H7 (cell line): ENCODE data around the gene TTC21A. TPM values are rescaled to one million over a fixed set of nuclear protein-coding genes. Genes with fewer than 3 reads are reported as not detected.
A peak's percentile ranks its signal among the peaks of the same experiment; 100 is the strongest.

ENCODE experiments used
- DNase-seq: peaks from one replicate; pipeline ENCODE4 v3.0.0; 2012
- H3K27me3 ChIP-seq: 2 replicates; pipeline ENCODE4 v1.6.0; 2011; ENCODE audit warnings: mild to moderate bottlenecking, low read length; ENCODE audit not compliant: control insufficient read depth, insufficient read depth
- H3K36me3 ChIP-seq: replicated peaks from 2 replicates; pipeline ENCODE4 v1.5.1; 2011; ENCODE audit warnings: low read length; ENCODE audit not compliant: control insufficient read depth, insufficient read depth
- H3K4me3 ChIP-seq: 2 replicates; pipeline ENCODE4 v1.5.1; 2011; ENCODE audit warnings: low read depth, mild to moderate bottlenecking, control low read depth, low read length, moderate library complexity; ENCODE audit not compliant: insufficient read depth
- total RNA-seq: library from RNA; depleted of rRNA; stranded (reverse); fragments of >200 nt; shearing (Covaris generic); gene quantifications from 2 replicates; pipeline ENCODE4 v1.2.3, GENCODE V29; 2014

The TTC21A gene
- total RNA-seq, 1 experiment from 2014 or later, result 0.90 TPM

GRCh38 chr3:39144095-39144747 lies 36.7 kb downstream of the TTC21A start:
- peak; percentile 34 for DNase-seq
- Histone ChIP-seq H3K36me3 (peaks cover 21% of the 10 kb centered on the region), H3K4me3 (no peak overlapping the region), H3K27me3 (no peaks in the 10 kb centered on the region)

DNA sequence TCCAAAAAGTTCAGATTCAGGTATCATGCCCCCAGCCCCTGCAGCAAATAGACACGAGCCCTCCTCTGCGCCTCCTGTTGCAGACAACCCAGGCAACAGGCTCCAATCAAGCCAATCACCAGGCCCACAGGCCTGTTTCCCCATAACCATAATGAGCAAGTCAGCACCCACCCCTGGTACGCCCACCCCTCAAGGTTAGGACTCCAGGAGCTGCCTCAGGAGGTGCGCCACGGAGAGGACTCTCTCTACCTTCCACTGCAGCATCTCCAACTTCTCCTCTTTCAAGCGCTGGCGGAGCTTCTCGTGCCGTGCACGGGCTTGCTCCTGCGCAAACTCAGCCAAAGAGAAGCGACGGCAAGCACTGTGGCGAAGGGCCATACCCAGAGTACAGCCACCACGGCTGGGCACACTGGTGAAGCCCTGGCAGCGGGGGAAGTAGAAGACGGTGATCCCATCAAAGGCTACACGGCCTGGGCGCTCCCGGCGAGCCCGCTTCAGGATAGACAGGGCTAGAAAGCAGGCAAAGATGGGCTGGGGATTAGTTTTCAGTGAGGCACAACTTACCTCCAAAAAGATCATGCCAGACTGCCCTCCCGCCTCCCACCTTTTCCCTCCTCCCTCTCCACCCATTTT lies 37.4 kb downstream of the TTC21A start:
- Histone ChIP-seq H3K36me3 (peaks cover 21% of the 10 kb centered on the region), H3K4me3 (no peak overlapping the region), H3K27me3 (no peaks in the 10 kb centered on the region)
- DNase-seq, result no peak

DNA sequence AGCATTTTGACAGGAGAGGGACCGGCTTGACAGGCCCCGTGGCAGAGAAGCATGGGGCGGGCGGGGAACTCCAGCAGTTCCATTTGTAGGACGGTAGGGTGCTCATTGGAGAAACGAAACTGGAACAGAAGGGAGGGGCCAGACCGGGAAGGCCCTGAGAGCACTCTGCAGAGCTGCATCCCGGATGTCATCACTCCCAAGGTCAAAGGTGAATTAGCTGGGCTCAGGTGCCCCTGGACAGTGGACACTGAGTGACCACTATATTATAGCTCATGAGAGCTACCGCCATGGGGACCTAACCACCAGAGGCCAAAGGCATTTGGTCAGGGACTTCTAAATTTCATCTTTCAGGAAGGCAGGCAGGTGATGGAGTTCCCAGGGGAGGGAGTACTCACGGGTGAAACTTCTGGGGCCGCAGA lies 38.6 kb downstream of the TTC21A start:
- Histone ChIP-seq H3K27me3 (no peaks in the 10 kb centered on the region), H3K4me3 (no peak overlapping the region), H3K36me3 (peaks cover 18% of the 10 kb centered on the region)
- peak; percentile 54 for DNase-seq

- DNase-seq, result peak; percentile 41
- H3K36me3 ChIP-seq, result peaks cover 18% of the 10 kb centered on the region
- H3K27me3 ChIP-seq, result no peaks in the 10 kb centered on the region
- H3K4me3 ChIP-seq, result no peak overlapping the region
Measured at GRCh38 chr3:39146611-39147591, 39.4 kb downstream of the TTC21A start.

- H3K27me3 ChIP-seq, result peaks cover 2% of the 10 kb centered on the region; the same call in 1 of the 2 replicates
- peaks cover 18% of the 10 kb centered on the region for H3K36me3 ChIP-seq
- H3K4me3 ChIP-seq, result no peak overlapping the region
- peak; percentile 53 for DNase-seq
Measured at GRCh38 chr3:39147711-39148434, 40.4 kb downstream of the TTC21A start.

- Histone ChIP-seq H3K27me3 (peaks cover 2% of the 10 kb centered on the region; the same call in 1 of the 2 replicates), H3K36me3 (peaks cover 13% of the 10 kb centered on the region), H3K4me3 (no peak overlapping the region)
- DNase-seq, result no peak
Measured at GRCh38 chr3:39148435-39149058, 41.1 kb downstream of the TTC21A start.

GRCh38 chr3:39149059-39149455 lies 41.6 kb downstream of the TTC21A start:
- no peak for DNase-seq
- no peak overlapping the region for H3K4me3 ChIP-seq
- H3K36me3 ChIP-seq, result peaks cover 8% of the 10 kb centered on the region
- peaks cover 2% of the 10 kb centered on the region; the same call in 1 of the 2 replicates for H3K27me3 ChIP-seq

DNA sequence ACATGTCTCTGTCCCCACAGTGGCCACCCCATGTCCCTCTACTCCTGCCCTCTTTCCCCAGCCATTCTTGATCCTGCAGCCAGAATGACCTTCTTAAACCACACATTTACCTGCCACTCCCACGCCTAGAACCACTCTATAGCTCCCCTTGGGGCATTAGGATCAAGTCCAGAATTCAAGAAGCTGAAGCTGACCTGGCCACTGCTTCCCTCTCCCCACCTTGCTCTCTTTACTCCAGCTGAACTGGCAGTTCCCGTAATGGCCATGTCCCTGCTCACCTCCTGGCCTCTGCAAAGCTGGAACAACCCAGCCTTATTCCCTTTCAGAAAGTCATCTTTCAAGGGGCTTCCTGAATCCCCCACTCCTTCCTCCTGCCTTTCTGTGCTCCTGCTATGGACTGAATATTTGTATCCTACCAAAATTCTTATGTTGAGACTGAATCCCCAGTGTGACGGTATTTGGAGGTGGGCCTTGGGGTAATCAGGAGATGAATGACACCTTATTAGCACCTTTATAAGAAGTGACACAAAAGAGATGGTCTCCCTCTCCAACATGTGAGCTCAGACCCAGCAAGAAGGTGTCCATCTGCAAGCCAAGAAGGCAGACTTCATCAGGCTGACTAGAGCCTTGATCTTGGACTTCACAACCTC lies 42.1 kb downstream of the TTC21A start:
- DNase-seq, result no peak
- H3K27me3 ChIP-seq, result peaks cover 2% of the 10 kb centered on the region; the same call in 1 of the 2 replicates
- H3K4me3 ChIP-seq, result no peak overlapping the region
- peaks cover 8% of the 10 kb centered on the region; the same call in 1 of the 2 replicates for H3K36me3 ChIP-seq

- Histone ChIP-seq H3K36me3 (peaks cover 4% of the 10 kb centered on the region; the same call in 1 of the 2 replicates), H3K27me3 (peaks cover 2% of the 10 kb centered on the region; the same call in 1 of the 2 replicates), H3K4me3 (no peak overlapping the region; the same call in 1 of the 2 replicates)
- peak; percentile 33 for DNase-seq
Measured at GRCh38 chr3:39150148-39150802, 42.8 kb downstream of the TTC21A start.

- peaks cover 2% of the 10 kb centered on the region; the same call in 1 of the 2 replicates for H3K27me3 ChIP-seq
- DNase-seq, result peak; percentile 72
- peak overlapping the region; percentile 12 for H3K4me3 ChIP-seq
- H3K36me3 ChIP-seq, result peaks cover 4% of the 10 kb centered on the region; the same call in 1 of the 2 replicates
Measured at GRCh38 chr3:39150803-39151631, 43.5 kb downstream of the TTC21A start.

DNA sequence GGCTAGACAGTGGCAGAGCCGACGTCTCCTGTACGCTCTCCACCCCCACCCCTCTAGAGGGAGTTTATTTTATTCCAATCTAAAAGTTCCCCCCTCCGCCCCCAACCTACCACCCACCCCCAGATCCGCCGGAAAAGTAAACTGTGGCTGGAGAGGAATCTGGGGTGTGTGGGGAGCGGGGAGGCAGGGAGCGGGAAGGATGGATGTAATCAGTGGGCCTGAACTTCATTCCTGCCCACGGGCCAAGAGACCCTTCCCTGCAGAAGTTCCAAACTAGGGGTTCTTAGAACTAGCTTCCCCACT lies 46.4 kb downstream of the TTC21A start:
- H3K27me3 ChIP-seq, result peaks cover 2% of the 10 kb centered on the region; the same call in 1 of the 2 replicates
- DNase-seq, result peak; percentile 64
- H3K36me3 ChIP-seq, result no peaks in the 10 kb centered on the region
- H3K4me3 ChIP-seq, result peak overlapping the region; percentile 65

GRCh38 chr3:39154280-39155021 lies 47.0 kb downstream of the TTC21A start:
- Histone ChIP-seq H3K27me3 (peaks cover 2% of the 10 kb centered on the region; the same call in 1 of the 2 replicates), H3K36me3 (no peaks in the 10 kb centered on the region), H3K4me3 (peak overlapping the region; percentile 65)
- DNase-seq, result peak; percentile 86
